ENCODE data around the gene GNB5.

DNA sequence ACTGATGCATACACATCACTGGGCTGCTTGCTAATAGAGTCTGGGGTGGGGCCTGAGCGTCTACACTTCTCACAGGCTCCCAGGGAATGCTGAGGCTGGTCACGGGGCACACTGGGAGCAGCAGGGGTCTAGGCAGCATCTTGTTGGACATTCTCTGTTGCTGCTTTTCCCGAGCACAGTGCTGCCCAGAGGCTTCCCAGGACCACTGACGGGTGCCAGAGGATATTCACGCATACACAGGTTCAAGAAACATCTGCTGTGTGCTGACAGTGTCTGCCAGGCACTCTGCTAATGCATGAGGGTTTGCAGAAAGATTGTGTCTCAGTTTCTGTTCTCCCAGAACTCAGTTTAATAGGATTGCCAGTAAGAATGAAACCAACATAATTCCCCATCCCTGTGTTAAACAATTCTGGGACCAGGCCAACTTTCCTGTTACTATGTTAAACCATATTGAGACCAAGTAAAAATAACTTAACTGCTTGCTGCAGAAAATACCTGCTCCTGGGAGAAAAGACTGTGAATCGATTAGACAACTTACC, 54.7 kb downstream of the GNB5 start:
- no peak for TF ChIP-seq CTCF (IDR thresholded peaks at IDR 0.05; ENCODE audit: low read length)
- no peak for TF ChIP-seq EZH2 (optimal IDR thresholded peaks at IDR 0.05; ENCODE audit: low read depth, low read length)
